Measurements from ENCODE around the gene MVB12B. TPM values are rescaled to one million over a fixed set of nuclear protein-coding genes. Genes with fewer than 3 reads are reported as not detected.

The MVB12B gene
- total RNA-seq, 1 experiment from 2014 or later: 5.7 TPM

DNA sequence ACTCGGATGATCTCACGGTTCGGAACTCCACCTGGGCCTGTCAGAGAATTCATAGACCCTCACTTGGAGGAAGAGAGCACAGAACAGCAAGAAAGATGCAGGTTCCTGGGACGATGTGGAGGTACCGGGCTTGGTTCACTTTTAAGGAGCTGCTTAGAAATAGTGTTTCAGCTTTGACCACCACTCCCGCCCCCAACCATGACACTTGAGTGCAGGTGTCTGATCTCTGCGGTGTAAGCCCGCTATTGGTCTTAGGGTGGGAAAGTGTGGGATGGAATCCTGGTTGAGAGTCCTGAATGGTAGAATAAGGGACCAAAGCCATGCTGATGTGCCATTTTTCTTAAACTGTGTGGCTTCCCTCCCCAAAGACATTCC, 189.9 kb downstream of the MVB12B start (continued):
- TF ChIP-seq, protein P1, sequence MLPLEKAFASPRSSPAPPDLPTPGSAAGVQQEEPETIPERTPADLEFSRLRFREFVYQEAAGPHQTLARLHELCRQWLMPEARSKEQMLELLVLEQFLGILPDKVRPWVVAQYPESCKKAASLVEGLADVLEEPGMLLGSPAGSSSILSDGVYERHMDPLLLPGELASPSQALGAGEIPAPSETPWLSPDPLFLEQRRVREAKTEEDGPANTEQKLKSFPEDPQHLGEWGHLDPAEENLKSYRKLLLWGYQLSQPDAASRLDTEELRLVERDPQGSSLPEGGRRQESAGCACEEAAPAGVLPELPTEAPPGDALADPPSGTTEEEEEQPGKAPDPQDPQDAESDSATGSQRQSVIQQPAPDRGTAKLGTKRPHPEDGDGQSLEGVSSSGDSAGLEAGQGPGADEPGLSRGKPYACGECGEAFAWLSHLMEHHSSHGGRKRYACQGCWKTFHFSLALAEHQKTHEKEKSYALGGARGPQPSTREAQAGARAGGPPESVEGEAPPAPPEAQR (CRISPR knock-in tag; IDR thresholded peaks at IDR 0.05): no peak
- no peak for TF ChIP-seq JAZF1 (CRISPR knock-in tag; IDR thresholded peaks at IDR 0.05)
- TF ChIP-seq, protein P2, sequence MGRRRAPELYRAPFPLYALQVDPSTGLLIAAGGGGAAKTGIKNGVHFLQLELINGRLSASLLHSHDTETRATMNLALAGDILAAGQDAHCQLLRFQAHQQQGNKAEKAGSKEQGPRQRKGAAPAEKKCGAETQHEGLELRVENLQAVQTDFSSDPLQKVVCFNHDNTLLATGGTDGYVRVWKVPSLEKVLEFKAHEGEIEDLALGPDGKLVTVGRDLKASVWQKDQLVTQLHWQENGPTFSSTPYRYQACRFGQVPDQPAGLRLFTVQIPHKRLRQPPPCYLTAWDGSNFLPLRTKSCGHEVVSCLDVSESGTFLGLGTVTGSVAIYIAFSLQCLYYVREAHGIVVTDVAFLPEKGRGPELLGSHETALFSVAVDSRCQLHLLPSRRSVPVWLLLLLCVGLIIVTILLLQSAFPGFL (CRISPR knock-in tag; IDR thresholded peaks at IDR 0.05; ENCODE audit: borderline replicate concordance): no peak
- TF ChIP-seq GTF2I (CRISPR knock-in tag; conservative IDR thresholded peaks at IDR 0.05): no peak

DNA sequence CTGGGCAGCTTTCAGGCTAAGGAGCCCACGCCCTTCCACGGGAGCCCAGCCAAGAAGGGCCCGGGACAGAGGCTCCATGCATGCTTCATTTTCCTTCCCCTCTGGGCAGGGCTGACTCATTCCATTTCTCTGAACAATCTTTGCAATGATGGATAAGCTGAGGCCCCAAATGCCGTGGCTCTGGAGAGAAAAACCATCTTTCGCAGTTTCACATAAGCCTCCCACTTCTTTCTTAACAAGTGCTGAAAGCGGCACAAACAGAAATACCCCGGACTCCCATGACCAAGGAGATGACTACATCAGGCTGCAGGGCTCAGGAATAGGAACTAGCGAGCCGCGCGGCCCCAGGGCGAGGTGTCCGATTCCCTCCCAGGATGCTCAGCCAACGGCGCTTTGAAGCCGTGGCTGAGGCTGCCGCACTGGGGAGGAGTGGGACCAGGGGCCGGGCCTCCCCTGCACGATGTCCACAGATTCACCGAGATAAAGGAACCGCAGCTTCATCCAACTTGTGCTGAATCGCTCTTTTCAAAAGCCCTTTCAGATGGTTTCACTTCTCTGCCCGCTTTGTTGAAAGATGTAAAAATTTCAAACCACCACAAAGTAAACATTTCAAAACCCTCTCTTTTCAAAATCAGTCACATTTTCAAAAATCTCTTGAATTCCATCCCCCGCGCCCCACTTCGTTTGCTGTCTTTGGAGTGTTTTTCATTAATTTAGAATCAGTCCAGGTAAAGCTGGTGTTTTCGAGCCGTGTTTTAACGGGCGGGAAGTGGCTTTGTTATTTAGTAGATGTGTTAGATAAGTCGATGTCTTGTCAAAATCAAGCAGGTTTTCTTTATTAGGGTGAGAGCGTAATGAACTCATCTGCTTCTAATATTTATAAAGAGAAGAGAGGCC, 190.6 kb downstream of the MVB12B start:
- CTCF ChIA-PET: interaction anchor here (1.1 to 17.5 kb wide), 6 partner anchors 9 to 66 kb away, joined by 3 to 296 read pairs (median 4); no protein-coding TSS in a partner anchor
- DNase-seq (ENCODE audit: low spot score) (peak; percentile 58), ATAC-seq (peak; percentile 27)
- Mint-ChIP-seq H3K27ac (no peak overlapping the region), H3K4me3 (no peak overlapping the region), H3K27me3 (ENCODE audit: low read depth) (peaks cover 20% of the 10 kb centered on the region), H3K9me3 (no peaks in the 10 kb centered on the region), H3K4me1 (peaks cover 48% of the 10 kb centered on the region), H3K36me3 (no peaks in the 10 kb centered on the region)
- TF ChIP-seq ETV6 (CRISPR knock-in tag; IDR thresholded peaks at IDR 0.05): no peak
- TF ChIP-seq GRHL2 (CRISPR knock-in tag; IDR thresholded peaks at IDR 0.05; ENCODE audit: insufficient replicate concordance, severe bottlenecking): no peak
- no peak for TF ChIP-seq MYBL2 (CRISPR knock-in tag; IDR thresholded peaks at IDR 0.05)
- TF ChIP-seq, protein P3, sequence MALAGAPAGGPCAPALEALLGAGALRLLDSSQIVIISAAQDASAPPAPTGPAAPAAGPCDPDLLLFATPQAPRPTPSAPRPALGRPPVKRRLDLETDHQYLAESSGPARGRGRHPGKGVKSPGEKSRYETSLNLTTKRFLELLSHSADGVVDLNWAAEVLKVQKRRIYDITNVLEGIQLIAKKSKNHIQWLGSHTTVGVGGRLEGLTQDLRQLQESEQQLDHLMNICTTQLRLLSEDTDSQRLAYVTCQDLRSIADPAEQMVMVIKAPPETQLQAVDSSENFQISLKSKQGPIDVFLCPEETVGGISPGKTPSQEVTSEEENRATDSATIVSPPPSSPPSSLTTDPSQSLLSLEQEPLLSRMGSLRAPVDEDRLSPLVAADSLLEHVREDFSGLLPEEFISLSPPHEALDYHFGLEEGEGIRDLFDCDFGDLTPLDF (CRISPR knock-in tag; IDR thresholded peaks at IDR 0.05): no peak
- TF ChIP-seq, protein P1 (CRISPR knock-in tag; IDR thresholded peaks at IDR 0.05): no peak
- TF ChIP-seq, protein P4, sequence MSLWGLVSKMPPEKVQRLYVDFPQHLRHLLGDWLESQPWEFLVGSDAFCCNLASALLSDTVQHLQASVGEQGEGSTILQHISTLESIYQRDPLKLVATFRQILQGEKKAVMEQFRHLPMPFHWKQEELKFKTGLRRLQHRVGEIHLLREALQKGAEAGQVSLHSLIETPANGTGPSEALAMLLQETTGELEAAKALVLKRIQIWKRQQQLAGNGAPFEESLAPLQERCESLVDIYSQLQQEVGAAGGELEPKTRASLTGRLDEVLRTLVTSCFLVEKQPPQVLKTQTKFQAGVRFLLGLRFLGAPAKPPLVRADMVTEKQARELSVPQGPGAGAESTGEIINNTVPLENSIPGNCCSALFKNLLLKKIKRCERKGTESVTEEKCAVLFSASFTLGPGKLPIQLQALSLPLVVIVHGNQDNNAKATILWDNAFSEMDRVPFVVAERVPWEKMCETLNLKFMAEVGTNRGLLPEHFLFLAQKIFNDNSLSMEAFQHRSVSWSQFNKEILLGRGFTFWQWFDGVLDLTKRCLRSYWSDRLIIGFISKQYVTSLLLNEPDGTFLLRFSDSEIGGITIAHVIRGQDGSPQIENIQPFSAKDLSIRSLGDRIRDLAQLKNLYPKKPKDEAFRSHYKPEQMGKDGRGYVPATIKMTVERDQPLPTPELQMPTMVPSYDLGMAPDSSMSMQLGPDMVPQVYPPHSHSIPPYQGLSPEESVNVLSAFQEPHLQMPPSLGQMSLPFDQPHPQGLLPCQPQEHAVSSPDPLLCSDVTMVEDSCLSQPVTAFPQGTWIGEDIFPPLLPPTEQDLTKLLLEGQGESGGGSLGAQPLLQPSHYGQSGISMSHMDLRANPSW (CRISPR knock-in tag; conservative IDR thresholded peaks at IDR 0.05; ENCODE audit: low read depth): no peak
- TF ChIP-seq EMX1 (CRISPR knock-in tag; IDR thresholded peaks at IDR 0.05): no peak
- TF ChIP-seq, protein P5, sequence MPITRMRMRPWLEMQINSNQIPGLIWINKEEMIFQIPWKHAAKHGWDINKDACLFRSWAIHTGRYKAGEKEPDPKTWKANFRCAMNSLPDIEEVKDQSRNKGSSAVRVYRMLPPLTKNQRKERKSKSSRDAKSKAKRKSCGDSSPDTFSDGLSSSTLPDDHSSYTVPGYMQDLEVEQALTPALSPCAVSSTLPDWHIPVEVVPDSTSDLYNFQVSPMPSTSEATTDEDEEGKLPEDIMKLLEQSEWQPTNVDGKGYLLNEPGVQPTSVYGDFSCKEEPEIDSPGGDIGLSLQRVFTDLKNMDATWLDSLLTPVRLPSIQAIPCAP (CRISPR knock-in tag; IDR thresholded peaks at IDR 0.05): no peak
- TF ChIP-seq, protein P6, sequence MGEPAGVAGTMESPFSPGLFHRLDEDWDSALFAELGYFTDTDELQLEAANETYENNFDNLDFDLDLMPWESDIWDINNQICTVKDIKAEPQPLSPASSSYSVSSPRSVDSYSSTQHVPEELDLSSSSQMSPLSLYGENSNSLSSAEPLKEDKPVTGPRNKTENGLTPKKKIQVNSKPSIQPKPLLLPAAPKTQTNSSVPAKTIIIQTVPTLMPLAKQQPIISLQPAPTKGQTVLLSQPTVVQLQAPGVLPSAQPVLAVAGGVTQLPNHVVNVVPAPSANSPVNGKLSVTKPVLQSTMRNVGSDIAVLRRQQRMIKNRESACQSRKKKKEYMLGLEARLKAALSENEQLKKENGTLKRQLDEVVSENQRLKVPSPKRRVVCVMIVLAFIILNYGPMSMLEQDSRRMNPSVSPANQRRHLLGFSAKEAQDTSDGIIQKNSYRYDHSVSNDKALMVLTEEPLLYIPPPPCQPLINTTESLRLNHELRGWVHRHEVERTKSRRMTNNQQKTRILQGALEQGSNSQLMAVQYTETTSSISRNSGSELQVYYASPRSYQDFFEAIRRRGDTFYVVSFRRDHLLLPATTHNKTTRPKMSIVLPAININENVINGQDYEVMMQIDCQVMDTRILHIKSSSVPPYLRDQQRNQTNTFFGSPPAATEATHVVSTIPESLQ (CRISPR knock-in tag; IDR thresholded peaks at IDR 0.05): no peak
- no peak for TF ChIP-seq IRF2 (CRISPR knock-in tag; IDR thresholded peaks at IDR 0.05; ENCODE audit: borderline replicate concordance, low read depth)
- TF ChIP-seq, protein P7, sequence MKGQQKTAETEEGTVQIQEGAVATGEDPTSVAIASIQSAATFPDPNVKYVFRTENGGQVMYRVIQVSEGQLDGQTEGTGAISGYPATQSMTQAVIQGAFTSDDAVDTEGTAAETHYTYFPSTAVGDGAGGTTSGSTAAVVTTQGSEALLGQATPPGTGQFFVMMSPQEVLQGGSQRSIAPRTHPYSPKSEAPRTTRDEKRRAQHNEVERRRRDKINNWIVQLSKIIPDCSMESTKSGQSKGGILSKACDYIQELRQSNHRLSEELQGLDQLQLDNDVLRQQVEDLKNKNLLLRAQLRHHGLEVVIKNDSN (CRISPR knock-in tag; IDR thresholded peaks at IDR 0.05): no peak
- TF ChIP-seq, protein P8, sequence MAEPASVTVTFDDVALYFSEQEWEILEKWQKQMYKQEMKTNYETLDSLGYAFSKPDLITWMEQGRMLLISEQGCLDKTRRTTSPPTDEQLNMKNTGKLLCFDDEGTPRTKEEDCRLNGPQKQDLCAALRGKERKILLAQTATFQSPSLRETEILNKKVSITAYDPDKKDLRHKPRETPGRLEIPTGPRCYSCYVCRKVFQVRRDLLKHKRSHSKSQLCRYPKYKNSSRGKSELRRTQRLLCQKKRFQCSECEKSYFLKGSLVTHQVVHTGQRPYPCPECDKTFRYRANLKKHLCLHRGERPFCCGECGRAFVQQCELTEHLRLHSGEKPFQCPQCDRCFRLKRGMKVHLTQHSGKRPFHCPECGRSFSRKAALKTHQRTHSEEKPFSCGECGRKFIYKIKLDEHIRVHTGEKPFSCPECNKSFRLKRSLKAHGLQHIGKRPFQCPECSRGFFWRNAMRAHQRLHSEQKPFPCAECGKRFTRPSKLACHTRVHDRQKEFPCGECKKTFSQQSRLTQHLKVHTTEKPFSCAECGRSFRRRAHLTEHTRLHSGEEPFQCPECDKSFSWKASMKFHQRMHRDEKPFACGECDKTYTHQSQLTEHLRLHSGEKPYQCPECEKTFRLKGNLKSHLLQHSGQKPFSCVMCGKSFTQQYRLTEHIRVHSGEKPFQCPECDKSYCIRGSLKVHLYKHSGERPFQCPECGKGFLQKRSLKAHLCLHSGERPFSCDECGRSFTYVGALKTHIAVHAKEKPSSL (CRISPR knock-in tag; conservative IDR thresholded peaks at IDR 0.05): no peak
- TF ChIP-seq ZNF317 (CRISPR knock-in tag; IDR thresholded peaks at IDR 0.05; ENCODE audit: borderline replicate concordance, low read depth): no peak
- POLR2A ChIA-PET: no interaction called here

All from WTC11 (cell line).